CD4-positive, alpha-beta T cell treated with Interleukin-6 at 100 ng/mL for 8 hours (primary cell): ENCODE data around the gene TARP.

Source experiments
- DNase-seq: peaks from one replicate; pipeline ENCODE4 v3.0.0-alpha.2; 2020; ENCODE audit warnings: mixed read lengths, low spot score

TARP gene

DNA sequence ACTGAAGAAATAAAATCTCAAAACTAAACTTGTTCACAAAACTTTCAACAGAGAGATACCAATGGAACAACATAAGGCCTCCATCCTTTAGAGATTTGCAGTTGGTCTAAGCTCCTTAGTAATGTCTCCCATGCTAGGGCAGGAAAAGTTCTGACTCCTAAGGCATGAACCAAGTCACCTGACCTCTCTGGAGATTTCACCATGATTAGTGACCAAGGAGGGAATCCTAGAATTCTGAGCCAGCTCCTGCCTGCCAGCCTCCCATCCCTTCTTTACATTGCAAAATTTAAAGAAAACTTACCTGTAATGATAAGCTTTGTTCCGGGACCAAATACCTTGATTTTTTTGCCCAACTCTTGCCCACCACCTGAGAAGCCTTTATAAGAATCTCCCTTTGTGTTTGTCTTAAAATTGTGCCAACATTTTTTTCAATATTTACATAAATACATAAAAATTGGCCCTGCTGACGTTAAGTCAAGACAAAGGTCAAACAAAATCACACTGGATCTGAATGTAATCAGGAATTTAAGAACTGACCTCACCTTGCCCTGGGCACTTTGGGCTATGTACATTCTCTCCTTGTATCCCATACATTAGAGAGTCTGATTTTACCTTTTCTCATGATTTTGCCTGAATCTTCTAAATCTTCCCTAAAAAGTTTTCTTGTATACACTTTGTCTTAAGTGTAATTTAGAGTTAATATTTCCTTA lies at the start of gene TARP:
Gene TARP, minus strand, starts transcription at position 351 of the 710 bp plus-strand sequence.
- DNase-seq, result no peak

DNA sequence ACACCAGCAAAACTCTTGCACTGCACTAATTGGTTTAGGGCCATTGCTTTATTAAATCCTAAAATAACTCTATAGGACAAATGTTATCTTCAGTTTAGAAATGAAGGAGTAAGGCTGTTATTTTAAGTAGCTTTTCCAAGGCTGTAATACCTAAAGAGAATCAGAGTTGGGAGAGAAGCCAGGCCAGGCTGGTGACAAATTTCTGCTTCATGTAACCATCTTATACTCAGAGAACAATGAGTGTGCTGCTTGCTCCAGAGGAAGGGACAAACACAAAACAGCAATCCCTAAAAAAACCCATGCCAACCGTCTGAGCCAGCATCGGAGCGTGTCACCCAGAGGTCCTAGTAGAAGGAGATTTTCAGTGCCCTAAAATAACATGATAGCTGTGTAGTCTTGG lies 49.7 kb upstream of the TARP start:
- DNase-seq, result no peak

DNA sequence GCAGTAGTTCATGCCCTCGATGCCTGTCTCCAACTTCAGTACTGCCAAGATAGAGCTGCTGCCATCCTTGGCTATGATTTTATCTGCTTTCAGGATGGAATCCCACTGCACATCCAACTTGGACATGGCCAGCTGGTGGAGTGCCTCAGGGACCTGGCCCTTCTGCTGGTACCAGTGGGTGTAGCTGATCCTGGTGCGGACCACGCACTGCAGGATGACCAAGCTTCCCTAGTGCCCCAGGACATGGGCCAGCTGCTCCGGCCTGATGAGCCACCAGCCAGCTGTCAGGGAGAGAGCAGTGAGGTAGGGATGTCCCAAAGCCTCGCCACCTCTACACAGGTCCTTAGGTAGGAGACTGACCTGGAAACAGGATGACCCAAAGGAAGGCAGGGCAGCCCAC lies 49.0 kb upstream of the TARP start:
- no peak for DNase-seq

DNA sequence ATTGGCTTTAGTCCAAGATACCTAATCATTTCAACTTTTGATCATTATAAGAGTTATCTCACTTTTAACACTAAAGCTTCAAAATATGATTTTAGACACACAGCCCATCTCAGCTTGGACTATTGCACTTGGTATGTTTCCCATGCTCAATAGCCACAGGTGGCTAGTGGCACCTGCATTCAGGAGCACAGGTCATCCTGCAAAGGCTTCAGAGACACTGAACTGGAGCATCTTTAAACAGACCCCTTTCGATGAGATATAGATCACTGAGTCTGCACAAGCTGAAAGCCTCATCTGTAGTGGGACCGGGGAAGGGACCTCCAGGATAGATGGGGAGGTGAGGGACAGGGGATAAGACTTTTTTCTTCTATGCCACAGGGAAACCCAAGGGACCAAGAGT lies 48.5 kb upstream of the TARP start:
- no peak for DNase-seq

DNA sequence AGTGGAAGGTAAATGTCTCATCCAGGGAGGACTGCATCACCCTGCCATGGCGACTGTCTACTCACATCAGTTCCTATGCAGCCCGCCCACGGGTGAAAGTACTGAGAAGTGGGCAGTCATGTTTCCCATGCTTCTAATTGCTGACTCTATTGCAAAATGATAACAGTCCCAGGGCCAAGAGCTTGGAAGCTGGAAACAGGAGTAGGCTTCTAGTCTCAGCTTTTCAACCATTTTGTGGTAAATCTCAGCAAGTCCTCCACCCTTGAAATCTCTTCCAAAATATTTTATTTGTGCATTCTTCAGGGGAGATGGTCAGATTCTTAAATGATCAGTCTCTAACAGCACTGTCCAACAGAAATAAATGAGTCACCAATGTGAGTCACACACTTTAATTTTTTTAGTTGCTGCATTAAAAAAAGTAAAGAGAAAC lies 48.1 kb upstream of the TARP start:
- no peak for DNase-seq

DNA sequence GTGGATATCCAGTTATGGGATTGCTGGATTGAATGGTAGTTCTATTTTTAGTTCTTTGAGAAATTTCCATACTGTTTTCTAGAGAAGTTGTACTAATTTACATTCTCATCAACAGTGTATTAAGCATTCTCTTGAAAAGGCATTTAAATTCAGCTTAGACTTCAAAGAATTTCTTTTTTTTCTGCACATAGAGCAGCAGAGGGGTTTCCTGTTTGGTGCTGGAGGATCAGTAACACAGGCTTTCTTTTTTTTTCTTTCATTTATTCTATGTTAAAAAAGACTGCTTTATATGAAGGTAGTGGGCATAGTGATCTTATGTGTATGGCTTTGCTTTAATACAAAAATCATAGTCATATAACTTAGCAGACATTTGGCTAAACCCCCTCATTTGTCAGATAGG lies 47.6 kb upstream of the TARP start:
- no peak for DNase-seq

DNA sequence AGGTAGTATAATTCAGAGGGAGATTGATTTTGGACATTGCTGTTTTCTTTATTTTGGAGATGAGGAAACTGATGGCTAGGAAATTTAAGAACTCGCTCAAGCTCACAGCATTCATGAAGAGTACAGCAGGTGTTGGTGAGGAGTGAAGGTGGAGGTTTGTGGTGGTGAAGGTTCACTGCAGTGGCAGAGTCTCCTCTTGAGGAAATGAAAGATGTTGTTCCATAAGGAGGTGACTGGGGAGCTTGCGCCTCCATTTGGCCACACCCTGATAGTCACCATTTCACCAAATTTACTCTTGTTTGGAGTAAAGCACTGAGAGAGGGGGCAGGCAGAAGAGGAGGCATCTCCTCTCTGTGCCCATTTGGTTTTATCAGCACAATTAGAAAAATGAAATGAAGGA lies 46.4 kb upstream of the TARP start:
- no peak for DNase-seq

DNA sequence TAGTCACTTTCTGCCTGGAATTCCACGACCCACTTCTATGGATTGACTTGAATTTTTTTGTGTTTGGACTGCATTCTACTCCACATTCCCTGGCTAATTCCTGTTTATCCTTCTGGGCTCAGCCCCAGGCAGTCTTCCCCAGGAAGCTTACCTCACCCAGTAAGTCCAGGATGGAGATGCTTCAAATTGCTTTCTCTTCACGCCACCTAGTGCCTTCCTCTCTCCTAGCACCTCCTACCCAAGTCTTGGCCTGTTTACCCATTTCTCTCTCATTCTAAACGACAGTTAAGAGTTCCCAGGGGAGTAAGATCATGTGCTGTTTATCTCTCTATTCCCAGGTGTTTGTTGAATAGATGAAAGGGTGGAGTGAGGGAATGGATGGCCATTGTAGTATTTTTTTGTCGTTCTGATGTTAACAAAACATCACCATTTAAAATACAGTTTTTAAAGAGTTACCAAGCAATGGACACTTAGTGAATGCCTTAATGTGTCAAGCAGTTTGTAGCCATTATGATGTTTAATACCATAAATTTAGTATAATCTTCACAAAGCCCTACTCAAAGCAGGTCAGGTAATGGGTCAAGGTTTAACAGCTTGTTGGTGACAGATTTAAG lies 45.5 kb upstream of the TARP start:
- DNase-seq, result peak; percentile 31

DNA sequence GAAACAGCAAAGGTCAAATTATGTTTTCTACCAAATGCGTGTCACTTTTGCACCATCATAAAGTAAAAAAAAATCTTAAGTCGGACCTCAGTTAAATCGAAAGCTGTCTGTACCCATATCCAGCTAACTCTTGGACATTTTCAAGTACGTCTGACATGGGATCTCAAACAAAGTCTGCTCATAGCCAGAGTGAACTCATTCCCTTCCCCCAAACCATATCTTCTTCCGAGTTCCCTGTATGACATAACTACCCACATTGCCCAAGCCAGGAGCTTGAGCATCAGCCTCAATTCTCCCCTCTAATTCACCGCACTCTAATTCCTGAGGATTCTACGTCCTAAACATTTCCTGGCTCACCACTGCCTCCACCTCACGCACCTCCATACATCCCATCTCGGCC lies 44.8 kb upstream of the TARP start:
- DNase-seq, result no peak

DNA sequence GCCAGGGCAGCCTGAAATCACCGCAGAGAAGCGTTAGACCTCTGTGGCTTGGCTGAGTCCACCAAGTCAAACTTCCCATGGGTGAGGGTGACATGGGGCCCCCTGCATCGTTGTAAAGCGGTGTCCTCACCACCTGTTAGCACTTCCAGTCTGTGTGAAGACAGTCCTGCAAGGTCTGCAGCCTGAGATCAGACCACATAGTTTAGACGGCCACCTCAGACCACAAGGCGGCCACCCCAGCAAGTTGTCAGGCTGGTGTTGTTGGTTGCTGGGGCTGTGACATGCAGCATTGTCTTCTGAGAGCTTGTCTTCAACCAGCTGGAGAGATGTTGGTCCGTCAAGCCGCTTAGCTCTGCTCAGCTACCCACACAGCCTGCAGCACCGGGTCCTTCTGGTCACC lies 44.1 kb upstream of the TARP start:
- no peak for DNase-seq

DNA sequence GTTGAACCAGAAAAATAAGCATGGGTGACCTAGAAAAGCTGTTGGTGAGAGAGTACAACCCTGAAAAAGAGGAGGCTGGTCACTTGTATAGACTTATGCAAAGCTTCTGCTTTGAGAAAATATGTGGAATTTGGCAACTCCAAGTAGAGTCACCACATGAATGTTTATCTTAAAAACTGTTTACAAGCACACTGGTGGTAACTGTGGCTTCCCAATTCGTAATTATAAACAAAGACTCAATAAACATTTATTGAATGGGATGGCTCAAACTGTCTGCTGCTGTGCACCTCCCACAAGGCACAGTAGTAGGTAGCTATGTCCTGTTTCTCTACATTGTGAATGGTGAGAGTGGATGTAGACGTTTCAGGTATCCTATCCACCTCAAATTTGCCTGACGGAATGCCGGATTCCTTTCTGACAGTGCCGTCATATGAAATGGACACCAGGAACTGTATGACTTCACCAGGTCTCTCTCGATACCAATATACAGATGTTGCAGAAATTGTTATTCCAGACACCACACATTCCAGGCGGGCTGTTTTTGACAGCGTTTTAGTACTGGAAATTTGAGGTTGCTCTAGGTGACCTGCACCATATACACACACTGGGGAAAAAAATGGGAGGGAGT lies 43.4 kb upstream of the TARP start:
- DNase-seq, result no peak

DNA sequence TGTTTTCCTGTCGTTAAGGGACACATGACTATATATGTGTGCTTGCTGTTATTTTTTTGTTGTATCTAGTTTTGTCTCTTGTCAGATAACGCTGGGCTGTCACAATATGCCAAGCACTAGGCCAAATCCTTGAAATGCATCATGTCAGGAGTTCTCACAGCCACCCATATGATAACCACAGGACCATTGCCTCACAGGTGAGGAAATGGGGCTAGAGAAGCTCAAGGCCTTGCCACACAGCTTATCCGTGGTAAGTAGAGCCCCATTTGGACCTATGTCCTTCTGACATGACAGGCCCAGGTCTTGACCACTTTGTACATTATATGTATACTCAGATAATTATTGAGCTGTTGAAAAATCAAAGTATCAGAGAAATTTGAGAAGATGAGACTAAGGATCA lies 42.0 kb upstream of the TARP start:
- DNase-seq, result no peak

DNA sequence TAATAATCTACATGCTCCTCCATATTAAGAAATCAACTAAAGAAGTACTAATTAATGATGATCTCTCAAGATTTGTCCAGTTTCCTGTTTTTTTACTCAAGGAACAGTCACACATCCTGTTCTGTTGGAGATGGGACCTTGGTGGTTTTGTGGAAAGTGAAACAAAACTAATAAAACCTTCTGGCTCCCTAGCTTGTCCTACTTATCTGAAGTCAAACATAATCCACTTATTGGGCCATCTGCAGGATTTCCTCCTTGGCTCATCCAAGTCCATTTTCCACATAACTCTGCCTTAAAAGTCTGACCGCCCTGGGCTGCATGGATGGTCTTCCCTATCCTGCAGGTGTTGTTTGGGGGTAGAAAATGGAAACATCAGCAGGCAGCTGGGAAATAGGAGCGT lies 39.4 kb upstream of the TARP start:
- DNase-seq, result no peak

DNA sequence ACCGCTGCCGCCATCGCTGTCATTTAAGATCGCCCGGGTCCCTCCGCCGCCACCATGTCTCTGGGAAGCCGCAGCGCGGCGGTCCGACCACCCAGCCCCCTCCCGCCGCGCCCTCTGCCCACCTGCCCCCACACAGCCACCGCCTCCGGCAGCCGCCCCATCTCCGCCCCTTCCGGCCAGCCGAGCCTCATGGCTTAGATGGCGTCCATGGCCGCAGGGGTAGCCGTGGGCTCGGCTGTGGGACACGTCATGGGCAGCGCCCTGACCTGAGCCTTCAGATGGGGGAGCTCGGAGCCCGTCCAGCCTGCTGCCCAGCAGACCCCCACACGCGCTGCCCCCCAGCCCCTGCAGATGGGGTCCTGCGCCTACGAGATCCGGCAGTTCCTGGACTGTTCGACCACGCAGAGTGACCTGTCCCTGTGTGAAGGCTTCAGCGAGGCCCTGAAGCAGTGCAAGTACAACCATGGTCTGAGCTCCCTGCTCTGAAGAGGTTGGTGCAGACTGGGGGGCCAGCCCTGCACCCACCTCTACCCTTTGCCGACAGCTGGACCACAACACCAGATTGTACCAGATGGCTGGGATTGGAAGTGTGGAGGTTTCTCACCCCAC lies 38.0 kb upstream of the TARP start:
- DNase-seq, result no peak

DNA sequence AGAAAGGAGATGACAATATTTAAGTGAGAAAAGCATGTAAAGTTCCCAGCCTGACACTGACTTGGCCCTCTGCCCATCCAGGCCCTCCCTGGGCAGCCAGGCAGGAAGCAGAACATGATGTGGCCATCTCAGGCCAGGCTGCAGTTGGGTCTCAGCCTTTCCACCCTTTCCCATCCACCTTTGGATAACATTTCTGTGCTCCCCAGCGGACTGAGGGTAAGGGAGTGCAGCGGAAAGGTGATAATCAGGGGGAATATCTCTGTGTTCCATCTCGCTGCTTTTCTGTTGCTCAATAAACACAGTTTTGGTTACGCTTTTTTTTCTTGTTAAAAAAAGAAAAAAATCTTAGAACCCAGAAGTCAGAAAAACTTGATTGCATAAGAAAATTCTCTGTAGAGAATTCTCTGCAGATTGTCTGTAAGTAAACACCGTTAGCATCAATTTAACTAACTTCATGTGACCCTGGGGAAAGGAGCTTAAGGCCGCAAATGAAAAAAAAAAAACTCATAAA lies 37.2 kb upstream of the TARP start:
- no peak for DNase-seq

DNA sequence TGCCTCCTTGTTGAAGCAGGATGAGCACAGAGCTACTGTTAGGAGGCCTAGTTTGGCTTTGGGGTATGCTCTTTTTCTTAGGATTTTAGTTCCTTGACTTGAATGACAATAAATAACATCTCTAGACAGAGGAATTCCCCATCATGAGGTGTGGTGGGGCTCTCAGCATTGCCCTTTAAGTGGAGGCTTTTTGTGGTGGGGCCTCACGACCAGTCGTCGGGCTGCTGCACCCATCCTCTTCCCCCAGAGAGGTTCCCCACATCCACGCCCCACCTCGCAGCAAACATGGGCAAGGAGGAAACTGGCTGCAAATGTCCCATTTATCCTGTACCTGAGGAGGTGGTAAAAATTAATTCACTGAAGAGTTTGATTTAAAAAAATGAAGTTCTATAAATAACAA lies 36.1 kb upstream of the TARP start:
- DNase-seq, result no peak

DNA sequence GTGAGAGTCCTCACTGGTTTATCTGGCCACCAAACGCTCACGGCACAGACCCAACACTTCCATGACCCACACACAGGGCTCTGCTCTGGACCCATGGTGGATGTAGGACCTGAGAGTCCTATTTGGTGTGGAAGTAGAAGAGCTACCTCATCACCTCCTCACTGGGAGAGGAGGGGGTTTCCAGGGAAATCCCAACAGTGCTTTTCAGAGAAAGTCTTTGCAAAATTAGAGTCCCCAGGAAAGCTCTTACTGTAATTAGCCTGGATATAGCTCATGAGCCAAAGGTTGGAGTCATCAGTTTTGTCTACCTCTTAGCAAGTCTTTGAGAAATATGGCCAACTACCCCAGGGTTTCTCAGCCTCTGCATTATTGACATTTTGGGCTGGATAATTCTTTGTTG lies 34.7 kb upstream of the TARP start:
- no peak for DNase-seq

DNA sequence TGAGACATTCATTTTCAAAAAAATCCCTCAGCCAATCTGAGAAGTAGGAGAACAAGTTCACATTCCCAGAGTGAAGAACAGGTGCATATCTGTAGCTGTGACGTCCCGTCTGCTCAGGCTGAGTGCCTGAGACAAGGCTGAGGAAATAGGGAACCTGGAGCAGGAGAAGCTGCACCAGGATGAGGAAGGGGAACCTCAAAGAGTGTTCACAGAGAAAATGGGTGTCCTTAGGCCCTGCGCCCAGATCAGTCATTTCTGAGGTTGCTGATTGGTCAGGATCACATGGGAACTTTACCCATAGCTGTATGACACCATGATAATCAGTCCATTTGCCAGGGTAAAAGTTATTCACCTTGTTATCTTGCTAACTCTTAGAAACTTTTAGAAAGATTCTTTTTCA lies 34.2 kb upstream of the TARP start:
- DNase-seq, result no peak

DNA sequence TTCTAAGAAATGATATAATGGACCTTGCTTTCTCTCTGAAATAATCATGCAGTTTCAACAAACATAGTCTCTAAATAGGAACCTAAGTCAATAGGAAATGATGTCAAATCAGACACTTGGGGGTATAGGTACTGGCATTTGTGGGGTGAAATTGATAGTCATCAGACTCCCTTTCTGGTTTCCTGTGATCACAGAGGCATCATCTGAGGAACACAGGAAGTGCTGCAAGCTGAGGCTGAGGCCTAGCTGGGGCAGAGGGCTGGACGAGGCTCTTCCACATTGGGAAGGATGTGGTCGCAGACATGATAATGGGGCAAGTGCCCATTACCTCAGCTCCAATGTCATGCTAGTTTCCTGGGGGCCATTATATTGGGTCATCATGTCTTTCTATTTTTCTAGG lies 33.5 kb upstream of the TARP start:
- peak; percentile 44 for DNase-seq

DNA sequence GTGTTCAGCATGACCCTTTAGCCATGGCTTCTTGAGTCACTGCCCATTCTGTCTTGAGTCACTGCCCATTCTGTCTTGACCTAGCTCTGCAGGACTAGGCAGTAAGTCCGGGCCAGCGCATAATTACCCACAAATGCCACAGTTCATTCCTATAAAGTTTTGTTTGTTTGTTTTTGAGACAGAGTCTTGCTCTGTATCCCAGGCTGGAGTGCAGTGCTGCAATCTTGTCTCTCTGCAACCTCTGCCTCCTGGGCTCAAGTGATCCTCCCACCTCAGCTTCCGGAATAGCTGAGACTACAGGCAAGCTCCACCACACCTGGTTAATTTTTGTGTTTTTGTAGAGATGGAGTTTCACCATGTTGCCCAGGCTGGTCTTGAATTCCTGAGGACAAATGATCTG lies 32.7 kb upstream of the TARP start:
- DNase-seq, result no peak

DNA sequence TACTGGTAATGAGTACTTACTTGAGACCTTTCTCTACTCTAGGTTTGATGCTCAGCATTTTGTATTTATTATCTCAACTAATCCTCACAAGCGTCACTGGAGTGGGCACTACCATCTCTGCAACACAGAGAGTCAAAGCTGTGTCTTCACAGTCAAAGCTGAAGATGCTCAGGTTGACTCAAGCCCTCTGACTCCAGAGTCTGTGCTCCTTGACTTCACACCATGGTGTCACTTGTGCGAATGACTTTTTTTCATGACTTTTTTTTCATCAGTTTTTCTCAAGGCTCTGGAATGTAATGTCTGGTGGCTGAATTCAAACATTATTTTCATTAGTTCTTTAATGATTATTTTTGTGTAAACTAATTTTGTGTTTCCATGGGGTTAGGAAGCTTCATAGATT lies 30.4 kb upstream of the TARP start:
- DNase-seq, result no peak

DNA sequence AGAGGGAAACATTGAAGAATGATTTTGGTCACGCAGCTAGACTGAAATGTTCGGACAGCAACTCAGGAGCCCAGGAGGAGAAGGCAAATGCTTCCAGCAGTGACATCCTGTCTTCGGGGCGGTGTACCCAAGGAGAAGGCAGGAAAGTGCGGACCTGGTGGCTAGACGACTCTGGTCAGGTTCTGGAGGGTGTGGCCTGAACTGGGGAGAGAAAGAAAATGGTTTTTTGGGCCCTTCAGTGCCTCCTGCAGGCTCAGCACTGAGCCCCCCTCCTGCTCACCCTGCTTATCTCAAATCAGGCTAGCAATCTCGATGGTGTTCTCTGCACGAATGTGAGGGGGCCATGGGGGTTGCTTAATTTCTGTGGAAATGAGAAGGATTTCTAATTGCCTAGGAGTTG lies 26.7 kb upstream of the TARP start:
- DNase-seq, result peak; percentile 16

DNA sequence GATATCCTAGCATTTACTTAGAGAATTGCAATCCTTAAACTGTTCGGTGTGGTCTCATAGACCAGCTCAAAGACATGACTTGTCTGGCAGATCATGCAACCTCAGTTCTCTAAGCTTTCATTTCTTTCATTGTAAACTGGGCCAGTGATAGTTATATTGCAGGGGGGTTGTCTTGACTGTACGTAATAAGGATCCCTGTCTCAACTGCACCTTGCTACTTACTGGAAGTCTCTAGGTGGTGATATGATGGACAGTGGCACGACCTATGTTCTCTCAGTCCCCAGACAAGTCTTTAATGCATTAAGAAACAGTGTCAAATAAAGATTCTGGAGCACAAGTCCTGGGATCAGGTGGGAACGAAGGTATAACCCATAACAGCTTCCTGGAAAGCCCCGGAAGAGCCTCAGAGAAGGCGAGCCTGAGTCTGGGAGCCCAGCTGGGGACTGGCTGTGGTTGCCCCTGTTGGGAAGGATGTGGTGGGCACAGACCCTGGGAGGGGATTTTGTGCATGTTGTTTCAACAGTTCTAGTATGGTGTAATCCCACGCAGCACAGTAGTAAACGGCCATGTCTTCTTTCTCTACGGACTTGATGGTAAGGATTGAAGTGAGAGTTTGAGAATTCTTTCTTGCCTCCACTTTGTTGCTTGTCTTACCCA lies 26.0 kb upstream of the TARP start:
- DNase-seq, result no peak
